ENCODE data around the gene POLR1A. TPM values are rescaled to one million over a fixed set of nuclear protein-coding genes. Genes with fewer than 3 reads are reported as not detected.

POLR1A gene
- total RNA-seq, 4 donors from 2014 or later = 11.8 to 20.2 (median 16.2) TPM

- Histone ChIP-seq H3K27ac (no peak overlapping the region), H3K36me3 (peaks cover 15 to 94% (median 27%) of the 10 kb centered on the region in 3 donors), H3K9me3 (no peaks in the 10 kb centered on the region), H3K4me1 (peaks cover 7 to 18% (median 9%) of the 10 kb centered on the region in 3 donors), H3K4me3 (no peak overlapping the region), H3K27me3 (no peaks in the 10 kb centered on the region)
- TF ChIP-seq POLR2A (IDR thresholded peaks at IDR 0.05) (no peak), CTCF (IDR thresholded peaks at IDR 0.05) (no peak)
- no peak for DNase-seq
- intact Hi-C loops (cut with DNase I) = loop anchor here (10.0 kb wide), 1 partner anchor 190 kb away; the partner anchor contains the start of gene ST3GAL5
- WGBS, 2 donors = 95% methylated on average over 8 of the region's 15 CpGs; no CpG with 5 or more reads in 1 of the 2 donors
Observed at GRCh38 chr2:86074811-86075210, 30.9 kb downstream of the POLR1A start.

- H3K36me3 ChIP-seq = peaks cover 18 to 94% (median 33%) of the 10 kb centered on the region in 3 donors
- WGBS, 2 donors = 84 to 100% methylated on average over 2 to 3 of the region's 3 CpGs
Observed at GRCh38 chr2:86074256-86074655, 31.4 kb downstream of the POLR1A start.

GRCh38 chr2:86073225-86073624 lies 32.5 kb downstream of the POLR1A start:
- whole genome bisulfite sequencing, 2 donors = 77 to 86% methylated on average over 1 of the region's 1 CpG
- H3K4me1 ChIP-seq = peaks cover 7 to 22% (median 9%) of the 10 kb centered on the region in 3 donors
- H3K36me3 ChIP-seq = peaks cover 18 to 94% (median 38%) of the 10 kb centered on the region in 3 donors
- H3K27ac ChIP-seq = no peak overlapping the region
- TF ChIP-seq CTCF (IDR thresholded peaks at IDR 0.05) (no peak), POLR2A (IDR thresholded peaks at IDR 0.05) (no peak)
- no peaks in the 10 kb centered on the region for H3K27me3 ChIP-seq
- no peak for DNase-seq
- intact Hi-C loops (cut with DNase I) = loop anchor here (10.0 kb wide), 1 partner anchor 188 kb away; the partner anchor contains the start of gene ST3GAL5
- no peaks in the 10 kb centered on the region for H3K9me3 ChIP-seq
- no peak overlapping the region for H3K4me3 ChIP-seq

More at GRCh38 chr2:86074256-86074655, 31.4 kb downstream of the POLR1A start:
- intact Hi-C loops (cut with DNase I) = loop anchor here (10.0 kb wide), 1 partner anchor 189 kb away; the partner anchor contains the start of gene ST3GAL5
- DNase-seq = no peak
- Histone ChIP-seq H3K27me3 (no peaks in the 10 kb centered on the region), H3K4me3 (no peak overlapping the region), H3K9me3 (no peaks in the 10 kb centered on the region), H3K27ac (no peak overlapping the region), H3K4me1 (peaks cover 7 to 14% (median 9%) of the 10 kb centered on the region in 3 donors)
- TF ChIP-seq CTCF (IDR thresholded peaks at IDR 0.05) = no peak
- no peak for TF ChIP-seq POLR2A (IDR thresholded peaks at IDR 0.05)

- intact Hi-C loops (cut with DNase I) = loop anchor here (10.0 kb wide), 1 partner anchor 188 kb away; the partner anchor contains the start of gene ST3GAL5
- Histone ChIP-seq H3K4me1 (peaks cover 7 to 23% (median 9%) of the 10 kb centered on the region in 3 donors), H3K27ac (peak overlapping the region; percentile 12 to 75 (median 44)), H3K36me3 (peaks cover 12 to 94% (median 32%) of the 10 kb centered on the region in 3 donors), H3K4me3 (no peak overlapping the region), H3K27me3 (no peaks in the 10 kb centered on the region), H3K9me3 (no peaks in the 10 kb centered on the region)
- no peak for TF ChIP-seq POLR2A (IDR thresholded peaks at IDR 0.05)
- TF ChIP-seq CTCF (IDR thresholded peaks at IDR 0.05) = no peak
- no peak for DNase-seq
- 0 to 30% methylated on average over 5 to 6 of the region's 9 CpGs for WGBS, 2 donors
Observed at GRCh38 chr2:86072271-86072858, 33.3 kb downstream of the POLR1A start.

- DNase-seq = no peak
- intact Hi-C loops (cut with DNase I) = loop anchor here (10.0 kb wide), 1 partner anchor 186 kb away; the partner anchor contains the start of gene ST3GAL5
- Histone ChIP-seq H3K9me3 (no peaks in the 10 kb centered on the region), H3K4me1 (peaks cover 7 to 25% (median 9%) of the 10 kb centered on the region in 3 donors), H3K4me3 (no peak overlapping the region), H3K27me3 (no peaks in the 10 kb centered on the region), H3K27ac (no peak overlapping the region), H3K36me3 (peaks cover 7 to 94% (median 22%) of the 10 kb centered on the region in 3 donors)
- TF ChIP-seq POLR2A (IDR thresholded peaks at IDR 0.05) (no peak), CTCF (IDR thresholded peaks at IDR 0.05) (no peak)
- WGBS, 2 donors = 78 to 85% methylated on average over 2 of the region's 2 CpGs
Observed at GRCh38 chr2:86070868-86071267, 34.8 kb downstream of the POLR1A start.
